ENCODE data around the gene RRAGC.
"Not testable (repeated sequence)": the region's sequence is repeated elsewhere in the genome, so short reads cannot be mapped to it uniquely, and the experiment has no call there.

The RRAGC gene

DNA sequence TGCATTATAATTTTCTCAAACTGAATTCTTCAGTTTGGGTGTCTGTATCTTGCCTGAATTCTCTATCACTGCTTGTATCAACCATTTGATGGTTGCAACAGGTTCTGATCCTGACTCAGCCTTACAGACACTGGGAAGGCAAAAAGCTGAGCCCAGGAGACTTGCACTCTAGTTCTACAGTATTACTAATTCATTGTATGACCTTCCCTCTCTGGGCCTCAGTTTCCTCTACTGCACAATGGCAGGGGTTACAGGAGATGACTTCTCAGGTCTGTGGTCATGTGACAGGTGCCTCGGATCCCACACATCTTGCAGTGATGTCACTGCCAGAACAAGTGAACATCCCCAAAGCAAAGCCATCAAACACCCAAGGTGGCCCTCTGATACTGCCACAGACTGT, 38.7 kb downstream of the RRAGC start:
- Histone ChIP-seq H3K27ac (ENCODE audit: low read depth, low read length) (no peak overlapping the region), H3K4me3 (ENCODE audit: low read length) (no peak overlapping the region), H3K36me3 (ENCODE audit: control insufficient read depth, insufficient read depth, low read length) (no peaks in the 10 kb centered on the region), H3K27me3 (ENCODE audit: control insufficient read depth, insufficient read depth, low read length) (peaks cover 27% of the 10 kb centered on the region), H3K4me1 (ENCODE audit: control insufficient read depth, insufficient read depth, low read length) (no peaks in the 10 kb centered on the region), H3K9ac (ENCODE audit: low read length) (no peak overlapping the region)

DNA sequence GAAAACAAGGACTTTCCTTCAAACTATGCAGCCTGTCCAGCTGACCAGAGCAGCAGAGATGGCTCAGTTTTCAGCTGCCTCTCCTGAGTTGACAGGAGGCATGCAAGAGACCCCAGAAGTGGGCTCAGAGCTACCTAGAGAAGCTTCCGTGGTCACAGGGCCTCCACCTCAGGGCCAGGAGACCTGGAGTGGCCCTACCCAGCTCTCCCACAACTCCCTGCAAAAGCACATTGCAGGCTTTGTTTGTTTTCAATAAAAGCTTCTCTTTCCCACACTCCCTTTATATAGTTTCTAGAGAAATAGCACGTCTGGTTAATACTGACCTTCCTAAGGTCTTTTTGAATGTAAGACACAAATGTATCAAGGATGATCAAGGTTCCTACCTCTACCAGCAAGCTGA, 40.1 kb downstream of the RRAGC start:
- Histone ChIP-seq H3K27ac (ENCODE audit: low read depth, low read length) (no peak overlapping the region), H3K36me3 (ENCODE audit: control insufficient read depth, insufficient read depth, low read length) (no peaks in the 10 kb centered on the region), H3K27me3 (ENCODE audit: control insufficient read depth, insufficient read depth, low read length) (peaks cover 27% of the 10 kb centered on the region), H3K9ac (ENCODE audit: low read length) (no peak overlapping the region), H3K4me1 (ENCODE audit: control insufficient read depth, insufficient read depth, low read length) (no peaks in the 10 kb centered on the region), H3K4me3 (ENCODE audit: low read length) (no peak overlapping the region)

DNA sequence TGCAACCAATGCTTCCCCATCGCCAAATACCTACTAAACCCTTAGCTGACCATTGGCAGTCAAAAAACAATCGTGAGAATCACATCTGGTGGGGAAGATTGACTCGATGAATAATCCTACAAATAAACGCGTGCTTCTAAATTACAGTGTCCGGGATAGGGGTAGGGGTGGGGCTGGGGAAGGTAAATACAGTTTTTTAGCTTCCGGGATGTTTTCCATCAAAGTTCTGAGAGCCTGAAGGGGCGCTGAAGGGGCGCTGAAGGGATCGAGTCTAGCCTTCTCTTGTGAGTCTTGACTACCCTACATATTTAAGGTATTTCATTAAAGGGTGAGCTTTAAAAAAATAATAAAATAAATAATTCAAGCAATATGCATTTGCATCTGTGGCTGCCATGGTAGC, 40.5 kb downstream of the RRAGC start:
- no peak overlapping the region for H3K4me3 ChIP-seq (ENCODE audit: low read length)
- no peaks in the 10 kb centered on the region for H3K4me1 ChIP-seq (ENCODE audit: control insufficient read depth, insufficient read depth, low read length)
- peaks cover 27% of the 10 kb centered on the region for H3K27me3 ChIP-seq (ENCODE audit: control insufficient read depth, insufficient read depth, low read length)
- H3K36me3 ChIP-seq (ENCODE audit: control insufficient read depth, insufficient read depth, low read length), result no peaks in the 10 kb centered on the region
- H3K27ac ChIP-seq (ENCODE audit: low read depth, low read length), result no peak overlapping the region
- H3K9ac ChIP-seq (ENCODE audit: low read length), result no peak overlapping the region

DNA sequence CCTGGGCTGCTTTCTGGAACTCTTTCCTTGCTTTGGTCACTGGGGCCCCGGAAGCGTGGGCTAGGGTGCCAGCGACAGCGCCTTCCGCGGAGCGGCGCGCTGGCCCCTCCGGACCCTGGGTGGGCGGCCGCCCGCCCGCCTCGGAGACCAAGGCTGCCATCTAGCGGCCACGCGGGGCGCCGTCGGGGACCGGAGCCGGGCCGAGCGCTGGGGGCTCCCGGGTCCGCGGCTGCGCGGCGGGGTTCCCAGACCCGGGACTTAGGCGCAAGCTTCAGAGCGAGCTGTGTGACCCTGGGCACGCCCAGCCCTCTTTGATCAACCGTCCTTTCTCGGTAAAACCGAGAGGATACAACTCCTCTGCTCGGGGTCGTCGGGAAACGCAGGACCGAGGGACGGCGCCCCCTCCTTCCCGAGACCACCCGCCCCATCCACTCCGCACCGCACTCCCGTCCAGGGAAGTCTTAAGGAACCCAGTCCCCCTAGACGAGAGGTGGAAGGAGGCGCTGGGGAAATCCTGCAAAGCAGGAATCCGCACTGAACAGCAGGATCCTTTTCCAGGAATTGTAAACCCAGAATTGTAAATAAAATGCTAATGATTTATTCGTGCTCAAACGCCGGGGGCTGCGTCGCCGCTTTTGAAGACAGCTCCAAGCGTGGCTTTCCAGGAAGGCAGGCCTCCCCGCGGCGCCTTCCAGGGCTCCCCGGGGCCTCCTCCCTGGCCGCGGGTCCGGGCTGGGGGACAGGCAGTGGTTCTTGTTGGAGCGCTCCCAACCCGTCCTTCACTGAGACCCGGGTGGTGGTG, 41.2 kb downstream of the RRAGC start:
- Histone ChIP-seq H3K36me3 (ENCODE audit: control insufficient read depth, insufficient read depth, low read length) (no peaks in the 10 kb centered on the region), H3K4me3 (ENCODE audit: low read length) (peak overlapping the region; percentile 48), H3K4me1 (ENCODE audit: control insufficient read depth, insufficient read depth, low read length) (no peaks in the 10 kb centered on the region), H3K27me3 (ENCODE audit: control insufficient read depth, insufficient read depth, low read length) (peaks cover 29% of the 10 kb centered on the region), H3K9ac (ENCODE audit: low read length) (no peak overlapping the region), H3K27ac (ENCODE audit: low read depth, low read length) (no peak overlapping the region)

DNA sequence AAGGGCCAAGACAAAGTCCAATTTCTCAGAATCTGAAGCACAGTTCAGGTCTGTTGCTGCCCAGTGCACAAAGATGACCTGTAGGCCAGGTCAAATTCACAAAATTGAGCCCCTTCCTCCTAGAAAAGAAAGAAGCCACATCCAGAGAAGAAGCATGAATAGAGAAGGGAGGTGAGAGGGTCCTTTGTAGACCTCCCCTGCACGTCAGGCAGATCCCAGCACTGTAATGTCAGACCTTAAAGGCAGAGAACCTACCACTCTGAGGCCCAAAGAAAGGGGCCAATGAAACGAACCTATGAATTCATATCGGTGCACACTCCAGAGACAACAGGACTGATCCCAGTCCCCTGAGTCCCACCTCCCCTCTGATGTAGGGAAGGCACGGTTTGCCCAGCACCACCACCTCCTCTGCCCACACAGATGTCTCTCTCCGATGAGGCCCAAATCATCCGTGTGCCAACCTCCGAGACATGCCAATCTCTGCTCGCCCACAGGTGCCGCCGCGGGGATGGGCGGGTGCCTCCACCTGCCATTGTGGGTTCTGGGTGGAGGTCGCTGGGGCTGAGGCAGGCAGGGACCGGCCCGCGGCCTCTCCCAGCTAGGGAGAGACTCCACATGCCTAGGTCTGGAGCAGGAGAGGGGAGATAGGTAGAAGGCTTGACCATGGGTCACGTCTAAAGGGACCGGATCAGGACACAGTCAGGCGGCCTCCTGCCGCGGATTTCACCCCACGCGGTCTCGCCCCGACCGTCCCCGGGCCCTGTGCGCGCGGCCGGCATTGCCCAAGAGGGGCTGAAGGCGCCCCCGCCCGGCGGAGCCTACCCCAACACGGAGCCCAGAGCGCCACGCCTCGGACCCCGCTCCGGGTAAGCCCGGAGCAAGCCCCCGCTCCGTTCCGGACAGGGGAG, 42.1 kb downstream of the RRAGC start:
- H3K27me3 ChIP-seq (ENCODE audit: control insufficient read depth, insufficient read depth, low read length), result peaks cover 29% of the 10 kb centered on the region
- H3K4me3 ChIP-seq (ENCODE audit: low read length), result peak overlapping the region; percentile 48
- H3K27ac ChIP-seq (ENCODE audit: low read depth, low read length), result no peak overlapping the region
- H3K36me3 ChIP-seq (ENCODE audit: control insufficient read depth, insufficient read depth, low read length), result no peaks in the 10 kb centered on the region
- no peak overlapping the region for H3K9ac ChIP-seq (ENCODE audit: low read length)
- no peaks in the 10 kb centered on the region for H3K4me1 ChIP-seq (ENCODE audit: control insufficient read depth, insufficient read depth, low read length)

DNA sequence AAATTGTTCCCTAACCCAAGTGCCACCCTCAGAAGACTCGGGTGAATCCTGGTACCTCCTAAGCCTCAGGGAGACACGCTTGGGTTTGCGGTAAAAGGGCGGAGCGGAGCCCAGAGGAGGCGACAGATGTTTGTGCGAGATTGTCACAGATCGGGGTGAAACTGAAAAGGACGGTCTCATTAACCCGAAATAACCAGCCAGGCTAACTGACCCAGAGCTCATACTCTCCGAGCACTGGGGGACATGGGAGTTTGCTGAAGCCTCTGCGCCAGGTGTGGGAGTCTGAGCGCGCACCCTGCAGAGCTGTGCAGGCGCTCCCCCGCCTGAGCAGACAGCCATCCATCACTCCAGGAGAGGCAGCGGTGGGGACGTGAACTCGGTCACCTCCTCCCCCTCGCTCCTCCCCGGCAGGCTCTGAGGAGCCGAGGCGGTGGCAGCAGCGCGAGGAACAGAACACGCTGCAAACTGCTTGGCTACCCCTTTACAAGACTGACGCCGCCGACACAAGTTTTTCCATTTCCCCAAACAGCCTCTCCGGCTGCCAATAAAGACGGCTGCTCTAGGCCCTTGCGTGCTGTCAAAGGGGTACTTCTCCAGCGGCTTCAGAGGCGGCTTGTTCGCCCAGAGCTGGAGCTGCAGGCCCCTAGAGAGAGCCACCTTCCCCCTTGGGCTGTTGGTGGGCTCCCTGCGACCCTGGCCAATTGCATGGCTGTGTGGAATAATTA, 43.5 kb downstream of the RRAGC start:
- no peak overlapping the region for H3K4me3 ChIP-seq (ENCODE audit: low read length)

DNA sequence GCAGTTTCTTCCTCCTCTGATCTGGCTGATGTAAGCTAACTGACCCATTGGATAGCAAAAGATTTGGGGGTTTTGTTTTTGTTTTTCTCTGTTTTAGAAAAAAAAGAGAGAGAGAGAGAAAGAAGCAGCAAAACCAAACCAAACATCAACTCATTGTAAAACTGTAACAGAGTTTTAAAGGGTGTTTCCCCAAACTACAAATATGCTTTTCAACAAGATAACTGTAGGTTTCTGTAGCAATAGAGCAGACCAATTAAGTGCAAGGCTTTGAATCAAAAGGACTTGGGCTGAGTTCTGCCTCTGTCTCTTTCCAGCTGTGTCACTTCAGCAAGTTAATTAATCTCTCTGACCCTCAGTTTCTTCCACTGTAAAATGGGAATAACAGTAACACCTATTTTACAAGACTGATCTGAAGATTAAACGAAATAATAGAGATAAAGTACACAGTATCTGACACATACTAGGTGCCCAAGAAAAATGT, 44.5 kb downstream of the RRAGC start:
- H3K36me3 ChIP-seq (ENCODE audit: control insufficient read depth, insufficient read depth, low read length), result no peaks in the 10 kb centered on the region
- no peak overlapping the region for H3K9ac ChIP-seq (ENCODE audit: low read length)
- no peak overlapping the region for H3K27ac ChIP-seq (ENCODE audit: low read depth, low read length)
- H3K4me1 ChIP-seq (ENCODE audit: control insufficient read depth, insufficient read depth, low read length), result no peaks in the 10 kb centered on the region
- peaks cover 32% of the 10 kb centered on the region for H3K27me3 ChIP-seq (ENCODE audit: control insufficient read depth, insufficient read depth, low read length)
- H3K4me3 ChIP-seq (ENCODE audit: low read length), result no peak overlapping the region

More for the DNA sequence above, 43.5 kb downstream of the RRAGC start:
- H3K4me1 ChIP-seq (ENCODE audit: control insufficient read depth, insufficient read depth, low read length), result no peaks in the 10 kb centered on the region
- H3K27ac ChIP-seq (ENCODE audit: low read depth, low read length), result no peak overlapping the region
- H3K27me3 ChIP-seq (ENCODE audit: control insufficient read depth, insufficient read depth, low read length), result peaks cover 32% of the 10 kb centered on the region
- H3K36me3 ChIP-seq (ENCODE audit: control insufficient read depth, insufficient read depth, low read length), result no peaks in the 10 kb centered on the region
- H3K9ac ChIP-seq (ENCODE audit: low read length), result no peak overlapping the region

DNA sequence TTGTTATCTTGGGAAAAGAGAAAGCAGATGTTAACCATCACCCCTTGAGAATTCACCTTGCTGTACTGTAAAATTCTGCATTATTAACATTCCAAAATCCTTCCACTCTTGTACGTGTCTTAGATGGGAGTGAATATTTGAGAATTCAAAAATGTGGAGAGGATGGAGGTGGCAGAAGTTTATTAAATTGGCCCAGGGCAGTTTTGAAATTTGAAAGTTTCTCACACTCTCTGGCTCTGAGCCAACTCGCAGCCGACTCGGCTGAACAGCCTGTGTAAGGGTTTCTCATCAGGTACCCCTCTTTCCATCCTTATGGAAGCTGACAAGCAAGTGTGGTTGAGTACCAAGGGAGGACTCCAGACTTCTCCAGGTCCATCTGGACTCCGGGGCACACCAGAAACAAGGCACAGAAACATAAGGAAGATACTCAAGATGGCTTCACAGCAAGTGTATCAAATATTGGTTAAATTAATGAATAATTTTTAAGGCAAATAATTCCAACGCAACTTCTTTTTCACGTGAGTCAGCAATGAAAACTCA, 45.1 kb downstream of the RRAGC start:
- Histone ChIP-seq H3K4me3 (ENCODE audit: low read length) (no peak overlapping the region), H3K36me3 (ENCODE audit: control insufficient read depth, insufficient read depth, low read length) (no peaks in the 10 kb centered on the region), H3K27ac (ENCODE audit: low read depth, low read length) (no peak overlapping the region), H3K9ac (ENCODE audit: low read length) (no peak overlapping the region), H3K4me1 (ENCODE audit: control insufficient read depth, insufficient read depth, low read length) (no peaks in the 10 kb centered on the region), H3K27me3 (ENCODE audit: control insufficient read depth, insufficient read depth, low read length) (peaks cover 29% of the 10 kb centered on the region)

DNA sequence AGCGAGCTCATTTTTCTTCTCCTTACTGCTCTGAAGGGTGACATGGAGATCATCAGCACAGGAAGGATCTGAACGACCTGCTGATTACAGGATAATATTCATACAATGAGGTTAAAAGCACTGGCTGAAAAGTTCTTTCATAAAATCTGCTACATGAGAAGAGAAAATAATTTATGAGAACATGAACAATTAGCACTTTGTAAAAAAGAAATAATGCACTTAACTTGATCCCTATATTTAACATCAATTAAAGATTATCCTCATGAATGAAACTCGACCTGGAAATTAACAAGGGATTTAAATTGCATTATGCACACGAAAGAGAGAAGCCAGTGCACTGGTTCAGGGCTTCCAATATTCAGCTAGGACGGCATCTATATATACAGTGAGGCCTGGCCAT, 46.6 kb downstream of the RRAGC start:
- peaks cover 18% of the 10 kb centered on the region for H3K27me3 ChIP-seq (ENCODE audit: control insufficient read depth, insufficient read depth, low read length)
- no peak overlapping the region for H3K4me3 ChIP-seq (ENCODE audit: low read length)
- H3K27ac ChIP-seq (ENCODE audit: low read depth, low read length), result no peak overlapping the region
- no peaks in the 10 kb centered on the region for H3K4me1 ChIP-seq (ENCODE audit: control insufficient read depth, insufficient read depth, low read length)
- H3K36me3 ChIP-seq (ENCODE audit: control insufficient read depth, insufficient read depth, low read length), result no peaks in the 10 kb centered on the region
- H3K9ac ChIP-seq (ENCODE audit: low read length), result no peak overlapping the region

DNA sequence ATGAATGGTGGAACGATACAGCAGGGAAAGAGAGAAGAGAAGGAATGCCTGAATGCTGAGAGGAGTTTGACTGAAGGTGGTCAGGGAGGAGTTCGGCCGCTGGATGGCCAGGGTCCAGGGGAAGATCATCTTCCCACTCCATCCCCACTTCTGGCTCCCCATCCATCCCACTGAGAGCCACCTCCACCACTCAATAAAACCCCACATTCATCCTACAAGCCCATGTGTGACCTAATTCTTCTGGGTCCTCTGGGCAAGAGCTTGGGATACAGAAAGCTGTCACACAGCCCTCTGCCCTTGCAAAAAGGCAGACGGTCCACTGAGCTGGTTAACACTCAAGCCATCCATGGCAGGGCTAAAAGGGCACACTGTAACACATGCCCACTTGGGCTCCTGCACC, 48.1 kb downstream of the RRAGC start:
- H3K27ac ChIP-seq (ENCODE audit: low read depth, low read length); H3K36me3 ChIP-seq (ENCODE audit: control insufficient read depth, insufficient read depth, low read length); H3K4me3 ChIP-seq (ENCODE audit: low read length); H3K4me1 ChIP-seq (ENCODE audit: control insufficient read depth, insufficient read depth, low read length); H3K9ac ChIP-seq (ENCODE audit: low read length): not testable (repeated sequence)
- H3K27me3 ChIP-seq (ENCODE audit: control insufficient read depth, insufficient read depth, low read length), result peaks cover 13% of the 10 kb centered on the region

DNA sequence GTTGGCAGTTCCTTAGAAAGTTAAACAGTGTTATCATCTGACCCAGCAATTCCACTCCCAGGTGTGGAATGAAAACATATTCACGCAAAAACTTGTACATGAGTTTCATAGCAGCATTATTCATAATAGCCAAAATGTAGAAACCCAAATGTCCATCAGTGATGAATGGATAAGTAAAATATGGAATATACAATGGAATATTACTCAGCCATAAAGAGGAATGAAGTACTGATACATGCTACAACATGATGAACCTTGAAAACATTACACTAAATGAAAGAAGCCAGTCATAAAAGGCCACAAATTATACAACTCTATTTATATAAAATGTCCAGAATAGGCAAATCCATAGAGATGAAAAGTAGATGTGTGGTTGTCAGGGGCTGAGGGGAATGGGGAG, 53.5 kb downstream of the RRAGC start:
- no peak overlapping the region for H3K27ac ChIP-seq (ENCODE audit: low read depth, low read length)
- no peaks in the 10 kb centered on the region for H3K36me3 ChIP-seq (ENCODE audit: control insufficient read depth, insufficient read depth, low read length)
- peaks cover 17% of the 10 kb centered on the region for H3K27me3 ChIP-seq (ENCODE audit: control insufficient read depth, insufficient read depth, low read length)

DNA sequence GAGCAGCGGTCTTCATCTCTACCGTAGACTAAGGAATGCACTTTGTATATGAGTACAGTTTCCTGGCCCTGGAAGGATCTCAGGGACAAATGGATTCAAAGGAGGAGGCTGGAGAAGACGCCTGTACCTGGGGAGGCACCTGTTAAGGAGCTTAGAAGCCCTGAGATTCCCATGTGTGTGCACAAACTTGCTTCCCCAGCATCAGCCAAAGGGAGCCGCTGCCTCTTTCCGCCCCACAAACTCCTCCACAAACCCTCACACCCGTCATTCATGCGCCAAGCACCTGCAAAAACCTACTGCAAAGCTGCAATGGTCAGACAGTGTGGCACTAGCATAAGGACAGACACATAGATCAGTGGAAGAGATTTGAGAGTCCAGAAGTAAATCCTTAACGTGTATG, 54.5 kb downstream of the RRAGC start:
- Histone ChIP-seq H3K27me3 (ENCODE audit: control insufficient read depth, insufficient read depth, low read length) (peaks cover 17% of the 10 kb centered on the region), H3K36me3 (ENCODE audit: control insufficient read depth, insufficient read depth, low read length) (no peaks in the 10 kb centered on the region), H3K4me3 (ENCODE audit: low read length) (no peak overlapping the region), H3K9ac (ENCODE audit: low read length) (no peak overlapping the region), H3K27ac (ENCODE audit: low read depth, low read length) (no peak overlapping the region), H3K4me1 (ENCODE audit: control insufficient read depth, insufficient read depth, low read length) (no peaks in the 10 kb centered on the region)

More for the DNA sequence above, 53.5 kb downstream of the RRAGC start:
- Histone ChIP-seq H3K9ac (ENCODE audit: low read length) (no peak overlapping the region), H3K4me3 (ENCODE audit: low read length) (no peak overlapping the region), H3K4me1 (ENCODE audit: control insufficient read depth, insufficient read depth, low read length) (no peaks in the 10 kb centered on the region)
